ENCODE results near the gene TACR2. TPM values are rescaled to one million over a fixed set of nuclear protein-coding genes. Genes with fewer than 3 reads are reported as not detected.

Gene TACR2
- polyA plus RNA-seq, 2 of the 4 experiments (the other 2 are of a cell fraction): 0.09 to 0.16 TPM

- Histone ChIP-seq H3K4me1 (peaks cover 11% of the 10 kb centered on the region), H3K4me2 (no peak overlapping the region), H3K9me3 (no peaks in the 10 kb centered on the region), H3K27ac (no peak overlapping the region), H3K4me3 (no peak overlapping the region)
- ChIA-PET POLR2A (no interaction called here), CTCF (interaction anchor here (1.3 to 5.5 kb wide), 7 partner anchors 8 to 224 kb away, joined by 4 to 44 read pairs (median 8); partner anchors contain the start of gene TSPAN15)
- 89% methylated on average over 11 of the region's 11 CpGs for WGBS (ENCODE audit: missing lambda C conversion rate)
- FAIRE-seq (no peak), ATAC-seq (no peak), DNase-seq (ENCODE audit: low read depth in 1 of 2, low spot score in 1 of 2) (no peak)
- TF ChIP-seq ZNF302 (CRISPR knock-in tag; IDR thresholded peaks at IDR 0.05): no peak
- no peak for TF ChIP-seq EP300 (IDR thresholded peaks at IDR 0.05)
- no peak for TF ChIP-seq HOXB5 (CRISPR knock-in tag; IDR thresholded peaks at IDR 0.05)
- no peak for TF ChIP-seq MAZ (IDR thresholded peaks at IDR 0.05; ENCODE audit: borderline replicate concordance, low read depth, low read length)
- TF ChIP-seq CHD4 (IDR thresholded peaks at IDR 0.05; ENCODE audit: borderline replicate concordance): no peak
- TF ChIP-seq CEBPB (IDR thresholded peaks at IDR 0.05): no peak
- no peak for TF ChIP-seq CBX2 (IDR thresholded peaks at IDR 0.05; ENCODE audit: borderline replicate concordance, low read depth)
- TF ChIP-seq MYC (IDR thresholded peaks at IDR 0.05; ENCODE audit: borderline replicate concordance, low read length): no peak
- no peak for TF ChIP-seq NFE2L2 (conservative IDR thresholded peaks at IDR 0.05; ENCODE audit: low read length)
These were observed 3.0 kb upstream of the TACR2 start for GRCh38 chr10:69419744-69420126.

GRCh38 chr10:69419096-69419743 lies 2.5 kb upstream of the TACR2 start:
- H3K4me3 ChIP-seq: no peak overlapping the region
- H3K4me1 ChIP-seq: peaks cover 11% of the 10 kb centered on the region
- 92% methylated on average over 18 of the region's 18 CpGs for WGBS (ENCODE audit: missing lambda C conversion rate)
- ChIA-PET CTCF (interaction anchor here (0.9 to 5.5 kb wide), 12 partner anchors 8 to 368 kb away, joined by 3 to 44 read pairs (median 7); partner anchors contain the start of gene TSPAN15), POLR2A (no interaction called here)
- FAIRE-seq (no peak), DNase-seq (ENCODE audit: low read depth in 1 of 2, low spot score in 1 of 2) (no peak), ATAC-seq (no peak)
- TF ChIP-seq BCL3 (IDR thresholded peaks at IDR 0.05) (no peak), REST (IDR thresholded peaks at IDR 0.05) (no peak), GATA3 (IDR thresholded peaks at IDR 0.05; ENCODE audit: borderline replicate concordance) (no peak), FOSB (CRISPR knock-in tag; IDR thresholded peaks at IDR 0.05) (no peak), EHF (CRISPR knock-in tag; IDR thresholded peaks at IDR 0.05) (no peak), JUN (IDR thresholded peaks at IDR 0.05) (no peak), HOXA7 (CRISPR knock-in tag; IDR thresholded peaks at IDR 0.05) (no peak), HOXB13 (CRISPR knock-in tag; IDR thresholded peaks at IDR 0.05; ENCODE audit: low read depth) (no peak), MAZ (IDR thresholded peaks at IDR 0.05; ENCODE audit: borderline replicate concordance, low read depth, low read length) (no peak)
- TF ChIP-seq, protein P1, sequence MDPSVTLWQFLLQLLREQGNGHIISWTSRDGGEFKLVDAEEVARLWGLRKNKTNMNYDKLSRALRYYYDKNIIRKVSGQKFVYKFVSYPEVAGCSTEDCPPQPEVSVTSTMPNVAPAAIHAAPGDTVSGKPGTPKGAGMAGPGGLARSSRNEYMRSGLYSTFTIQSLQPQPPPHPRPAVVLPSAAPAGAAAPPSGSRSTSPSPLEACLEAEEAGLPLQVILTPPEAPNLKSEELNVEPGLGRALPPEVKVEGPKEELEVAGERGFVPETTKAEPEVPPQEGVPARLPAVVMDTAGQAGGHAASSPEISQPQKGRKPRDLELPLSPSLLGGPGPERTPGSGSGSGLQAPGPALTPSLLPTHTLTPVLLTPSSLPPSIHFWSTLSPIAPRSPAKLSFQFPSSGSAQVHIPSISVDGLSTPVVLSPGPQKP (IDR thresholded peaks at IDR 0.05; ENCODE audit: low read depth, low read length): no peak
- H3K27ac ChIP-seq: no peak overlapping the region
- H3K4me2 ChIP-seq: no peak overlapping the region
- H3K9me3 ChIP-seq: no peaks in the 10 kb centered on the region
